GM18511 (cell line): Measurements from ENCODE around the gene CLEC18B.
"Not testable (repeated sequence)": the region's sequence is repeated elsewhere in the genome, so short reads cannot be mapped to it uniquely, and the experiment has no call there.

Source experiments
- ATAC-seq: cut with Tn5 transposase; IDR thresholded peaks from one replicate; pipeline ENCODE4 v1.9.1; 2021; ENCODE audit warnings: mild to moderate bottlenecking, moderate library complexity; ENCODE audit not compliant: unreplicated experiment

Gene CLEC18B

GRCh38 chr16:74361646-74362610, 59.4 kb downstream of the CLEC18B start:
- ATAC-seq, result not testable (repeated sequence)
